GM12878 (cell line): ENCODE data around the gene METTL3. TPM values are rescaled to one million over a fixed set of nuclear protein-coding genes. Genes with fewer than 3 reads are reported as not detected.
A peak's percentile ranks its signal among the peaks of the same experiment; 100 is the strongest.

ENCODE experiments used
- ATAC-seq: fragments of 200-7000 bp; cut with Tn5 transposase; 3 replicates; pipeline ENCODE4 v1.9.1; 2020; ENCODE audit warnings: mild to moderate bottlenecking, moderate library complexity
- BruUV-seq: library from RNA; stranded (reverse); fragments of 400-500 nt; replicated peaks from 2 replicates; lab custom pipeline; 2021; lab: Mats Ljungman, UMichigan
- CTCF ChIA-PET: fragments of 300-600 bp; sonication (Branson Sonifier 250); formaldehyde crosslinking; extraction: SDS; loops from one replicate; lab custom pipeline; 2021; ENCODE audit warnings: inconsistent platforms; lab: Yijun Ruan, JAX
- POLR2A ChIA-PET: fragments of 350-600 bp; formaldehyde crosslinking; extraction: SDS; loops from one replicate; lab custom pipeline; 2021; ENCODE audit warnings: inconsistent platforms; lab: Charles Lee
- RAD21 ChIA-PET: fragments of 300-600 bp; sonication (Branson Sonifier 250); formaldehyde crosslinking; loops from one replicate; lab custom pipeline; 2023; ENCODE audit warnings: antibody characterized with exemption; ENCODE audit not compliant: unreplicated experiment; lab: Charles Lee
- SMC1A ChIA-PET: fragments of 300-600 bp; sonication (Branson Sonifier 250); formaldehyde crosslinking; loops from one replicate; lab custom pipeline; 2023; ENCODE audit not compliant: unreplicated experiment, uncharacterized antibody; lab: Charles Lee
- DNase-seq: peaks from one replicate; pipeline ENCODE4 v3.0.0-alpha.2; 2011; ENCODE audit warnings: low read depth, low spot score
- FAIRE-seq: peaks from 3 replicates; lab custom pipeline; 2011; peaks lifted over from hg19 to GRCh38; lab: Jason Lieb, UNC
- H2AFZ ChIP-seq: 2 replicates; pipeline ENCODE4 v1.6.0; 2011; ENCODE audit warnings: low read depth, low read length, control low read depth; ENCODE audit not compliant: control insufficient read depth
- H3K27ac ChIP-seq: 2 replicates; pipeline ENCODE4 v1.5.1; 2011; ENCODE audit warnings: control low read depth; ENCODE audit not compliant: control insufficient read depth, insufficient read depth
- H3K27me3 ChIP-seq, 2 experiments: replicated peaks in 1 of 2; 2 replicates each; pipeline versions ENCODE4 v1.6.0 to v1.6.1; 2011; ENCODE audit warnings: low read length in 1 of 2; ENCODE audit not compliant: control insufficient read depth in 2 of 2, insufficient read depth in 2 of 2
- H3K36me3 ChIP-seq, 2 experiments: 2 replicates each; pipeline ENCODE4 v1.5.1; 2011; ENCODE audit warnings: low read length in 1 of 2; ENCODE audit not compliant: control insufficient read depth in 2 of 2, insufficient read depth in 2 of 2
- H3K4me1 ChIP-seq: 2 replicates; pipeline ENCODE4 v1.6.1; 2011; ENCODE audit warnings: mild to moderate bottlenecking, low read length, moderate library complexity, mixed read lengths; ENCODE audit not compliant: control insufficient read depth, insufficient read depth
- H3K4me2 ChIP-seq: 2 replicates; pipeline ENCODE4 v1.6.0; 2011; ENCODE audit warnings: control low read depth; ENCODE audit not compliant: control insufficient read depth, insufficient read depth
- H3K4me3 ChIP-seq: fragments of 200-600 bp; sonication (generic); 2 replicates; pipeline ENCODE4 v1.5.1; 2016
- H3K79me2 ChIP-seq: 2 replicates; pipeline ENCODE4 v1.6.0; 2011; ENCODE audit warnings: low read length; ENCODE audit not compliant: control insufficient read depth, insufficient read depth
- H3K9ac ChIP-seq: 2 replicates; pipeline ENCODE4 v1.8.0; 2011; ENCODE audit warnings: low read length, control low read depth, mixed read lengths; ENCODE audit not compliant: control insufficient read depth, insufficient read depth
- H3K9me3 ChIP-seq: replicated peaks from 3 replicates; pipeline ENCODE4 v1.5.1; 2011; ENCODE audit warnings: mild to moderate bottlenecking, low read length; ENCODE audit not compliant: control insufficient read depth, insufficient read depth
- H4K20me1 ChIP-seq: 2 replicates; pipeline ENCODE4 v1.6.0; 2011; ENCODE audit not compliant: control insufficient read depth, insufficient read depth
- ASH2L ChIP-seq: fragments of 300-600, 200-600 bp; sonication (generic); IDR thresholded peaks from 2 replicates; pipeline ENCODE4 v1.6.1; 2017; ENCODE audit warnings: low read depth, mild to moderate bottlenecking, borderline replicate concordance
- ELK1 ChIP-seq: IDR thresholded peaks from 2 replicates; pipeline ENCODE4 v1.6.1; 2012; ENCODE audit warnings: low read depth, low read length, improper control_type of control experiment
- ESRRA ChIP-seq: IDR thresholded peaks from 2 replicates; pipeline ENCODE4 v1.6.1; 2012; ENCODE audit warnings: mild to moderate bottlenecking, low read length, improper control_type of control experiment
- MAX ChIP-seq: IDR thresholded peaks from 2 replicates; pipeline ENCODE4 v1.6.1; 2012; ENCODE audit warnings: low read depth, low read length, improper control_type of control experiment
- NR2C1 ChIP-seq: fragments of 450-650 bp; IDR thresholded peaks from 2 replicates; pipeline ENCODE4 v1.6.1; 2017; ENCODE audit warnings: antibody characterized with exemption, mild to moderate bottlenecking, moderate library complexity
- PKNOX1 ChIP-seq: fragments of 450-650 bp; IDR thresholded peaks from 2 replicates; pipeline ENCODE4 v1.6.1; 2016; ENCODE audit warnings: mild to moderate bottlenecking
- POU2F2 ChIP-seq: IDR thresholded peaks from 3 replicates; pipeline ENCODE4 v1.6.1; 2011; ENCODE audit warnings: low read depth, mild to moderate bottlenecking, low read length, borderline replicate concordance
- RELA ChIP-seq: fragments of 450-650 bp; IDR thresholded peaks from 2 replicates; pipeline ENCODE4 v1.8.0; 2014; ENCODE audit warnings: borderline replicate concordance; ENCODE audit not compliant: partially characterized antibody
- RFX5 ChIP-seq: IDR thresholded peaks from 2 replicates; pipeline ENCODE4 v1.6.1; 2011; ENCODE audit warnings: low read depth, low read length, improper control_type of control experiment
- SIN3A ChIP-seq: IDR thresholded peaks from 2 replicates; pipeline ENCODE4 v1.6.1; 2012; ENCODE audit warnings: low read depth, low read length, improper control_type of control experiment
- SRF ChIP-seq, 2 experiments: IDR thresholded peaks; 2 replicates each; pipeline ENCODE4 v1.6.1; 2011; ENCODE audit warnings: low read depth in 2 of 2, low read length in 2 of 2, mild to moderate bottlenecking in 1 of 2, moderate library complexity in 1 of 2
- STAT1 ChIP-seq: fragments of 450-650 bp; conservative IDR thresholded peaks from 2 replicates; pipeline ENCODE4 v1.6.1; 2014; ENCODE audit warnings: antibody characterized with exemption, mild to moderate bottlenecking
- TCF3 ChIP-seq: IDR thresholded peaks from 2 replicates; pipeline ENCODE4 v1.6.1; 2012; ENCODE audit warnings: low read depth, mild to moderate bottlenecking, low read length, borderline replicate concordance; ENCODE audit not compliant: insufficient read depth
- WRNIP1 ChIP-seq: IDR thresholded peaks from 2 replicates; pipeline ENCODE4 v1.6.1; 2011; ENCODE audit warnings: low read depth, low read length, improper control_type of control experiment, borderline replicate concordance
- ZNF687 ChIP-seq: fragments of 450-650 bp; IDR thresholded peaks from 2 replicates; pipeline ENCODE4 v1.6.1; 2017; ENCODE audit warnings: mild to moderate bottlenecking, moderate library complexity
- WGBS: methylation state at CpG from one replicate; pipeline ENCODE4 v1.1.6; 2016; ENCODE audit warnings: low lambda C conversion rate; ENCODE audit not compliant: insufficient replicate concordance, insufficient coverage; ENCODE audit errors: missing lambda C conversion rate; 5-methylcytosine and 5-hydroxymethylcytosine counted together
- in situ Hi-C: fragments of 300-500 bp; cut with MboI; formaldehyde crosslinking; loops from 9 replicates; pipeline ENCODE4 v1.14.3; 2018; ENCODE audit warnings: mixed read lengths
- intact Hi-C: fragments of 100-400 bp; cut with micrococcal nuclease; formaldehyde crosslinking; loops from one replicate; pipeline ENCODE4 v1.14.2; 2022; ENCODE audit not compliant: unreplicated experiment
- polyA plus RNA-seq, 11 experiments: library from polyadenylated mRNA; depleted of rRNA in 4 of 11; unstranded in 6 of 11; stranded (reverse) in 5 of 11; fragments of >200 nt; fragmentation: Nextera tagmentation in 4 of 11; fragmentation: Illumina TruSeq in 1 of 11; extraction: Ambion mirVana in 4 of 11; extraction: Trizol in 1 of 11; gene quantifications; 1 replicate in 1 of 11; 2 replicates in 10 of 11; pipeline versions ENCODE4 v1.2.1 to v1.2.3, GENCODE V29; 2011 to 2016; ENCODE audit warnings: inconsistent platforms in 2 of 11, missing spikeins in 2 of 11, low read depth in 1 of 11
- total RNA-seq, 4 experiments: library from RNA; depleted of rRNA in 3 of 4; stranded (reverse); fragments of >200 nt in 3 of 4; fragmentation: Illumina TruSeq in 1 of 4; extraction: Trizol in 1 of 4; gene quantifications; 2 replicates each; pipeline versions ENCODE4 v1.2.1 to v1.2.3, GENCODE V29; 2013 to 2021

Gene METTL3
- total and polyA plus RNA-seq, 10 of the 15 experiments (the other 5 are each of a cell fraction or from before 2014, with no cell fraction given), result 32.8 to 165 (median 65.5) TPM

- BruUV-seq, result no TSS peak
- peak within 1 kb of the TSS; percentile 94 for H3K9ac ChIP-seq
- peak; percentile 100 for FAIRE-seq
- ChIA-PET POLR2A (interaction anchor here (0.6 to 7.3 kb wide), 12 partner anchors 10 to 1347 kb away, joined by 3 to 82 read pairs (median 4); partner anchors contain the start of genes METTL3 and RAB2B), CTCF (interaction anchor here (0.6 to 3.3 kb wide), 25 partner anchors 8 to 441 kb away, joined by 3 to 38 read pairs (median 4); partner anchors contain the start of genes RAB2B, SUPT16H and TOX4), SMC1A (interaction anchor here (0.6 to 2.6 kb wide), 16 partner anchors 9 to 1639 kb away, joined by 3 to 23 read pairs (median 4); no protein-coding TSS in a partner anchor), RAD21 (interaction anchor here (0.7 to 3.2 kb wide), 14 partner anchors 12 to 241 kb away, joined by 3 to 46 read pairs (median 6); partner anchors contain the start of genes METTL3, RAB2B, SUPT16H and TOX4)
- H3K4me2 ChIP-seq, result peak within 1 kb of the TSS; percentile 87
- DNase-seq, result peak; percentile 99
- peaks cover 43% of the 10 kb centered on the region for H3K79me2 ChIP-seq
- intact Hi-C loops (loop anchor here (1.0 to 2.0 kb wide), 5 partner anchors 19 to 101 kb away; partner anchors contain the start of genes METTL3, SUPT16H and TOX4), in situ Hi-C loops (no loop called here)
- H3K4me3 ChIP-seq, result peak within 1 kb of the TSS; percentile 97
- under 1% methylated on average over 36 of the region's 36 CpGs for WGBS
- peak within 1 kb of the TSS; percentile 94 for H3K27ac ChIP-seq
- ATAC-seq, result peak; percentile 98
- H3K36me3 ChIP-seq, result peaks cover 0 to 1% of the 10 kb centered on the region in 2 experiments
- no peaks in the 10 kb centered on the region for H3K9me3 ChIP-seq
- H3K27me3 ChIP-seq, result no peaks in the 10 kb centered on the region
- H4K20me1 ChIP-seq, result no peaks in the 10 kb centered on the region
- H3K4me1 ChIP-seq, result peaks cover 7% of the 10 kb centered on the region
- H2AFZ ChIP-seq, result peak within 1 kb of the TSS; percentile 99
- TF ChIP-seq ASH2L (peak; percentile 26; the same call in 1 of the 2 replicates), RELA (peak; percentile 11), SRF (IDR thresholded peaks at IDR 0.05; ENCODE audit: low read depth in 2 of 2, low read length in 2 of 2) (peak; percentile 54 to 69; a peak in 2 of 4 replicates), ELK1 (peak; percentile 82; the same call in 1 of the 2 replicates), PKNOX1 (peak; percentile 75), RFX5 (peak; percentile 48; the same call in 1 of the 2 replicates), SIN3A (peak; percentile 84; the same call in 1 of the 2 replicates), POU2F2 (peak; percentile 80; the same call in 1 of the 3 replicates), ZNF687 (0 out of 2 replicates have a peak, but pooled peaks have one; percentile 54), NR2C1 (peak; percentile 40), WRNIP1 (no peak), ESRRA (peak; percentile 76; the same call in 1 of the 2 replicates), MAX (peak; percentile 87), STAT1 (0 out of 2 replicates have a peak, but pooled peaks have one; percentile 52), TCF3 (no peak)
Measured at GRCh38 chr14:21455912-21456667, 55.0 kb downstream of the METTL3 start, which contains the start of gene CHD8. Gene CHD8 (minus strand): TSS chr14:21456123. CDS start chr14:21431643, 24,480 bp downstream.
